Suppressor macrophage treated with lipopolysaccharide for 4 hours (primary cell): Measurements from ENCODE around the gene MRTFA.

Source experiments
- DNase-seq: peaks from one replicate; pipeline ENCODE4 v3.0.0-alpha.2; 2020

Gene MRTFA

GRCh38 chr22:40484906-40485669, 151.4 kb downstream of the MRTFA start:
- no peak for DNase-seq

GRCh38 chr22:40482886-40483285, 153.6 kb downstream of the MRTFA start:
- no peak for DNase-seq

- no peak for DNase-seq
These were observed 154.1 kb downstream of the MRTFA start for GRCh38 chr22:40482391-40482790.

- no peak for DNase-seq
These were observed 155.5 kb downstream of the MRTFA start for GRCh38 chr22:40480996-40481395.

GRCh38 chr22:40479887-40480538, 156.5 kb downstream of the MRTFA start:
- DNase-seq, result peak; percentile 66

- DNase-seq, result no peak
These were observed 157.3 kb downstream of the MRTFA start for GRCh38 chr22:40479126-40479800.

- DNase-seq, result peak; percentile 21
These were observed 158.0 kb downstream of the MRTFA start for GRCh38 chr22:40478338-40479125.

GRCh38 chr22:40477683-40478337, 158.7 kb downstream of the MRTFA start:
- DNase-seq, result peak; percentile 37

- no peak for DNase-seq
These were observed 160.2 kb downstream of the MRTFA start for GRCh38 chr22:40476341-40476740.

- no peak for DNase-seq
These were observed 162.8 kb downstream of the MRTFA start for GRCh38 chr22:40473703-40474102.

GRCh38 chr22:40472579-40472978, 163.9 kb downstream of the MRTFA start:
- DNase-seq, result no peak

- DNase-seq, result no peak
These were observed 164.5 kb downstream of the MRTFA start for GRCh38 chr22:40472051-40472450.

GRCh38 chr22:40469181-40469580, 167.3 kb downstream of the MRTFA start:
- no peak for DNase-seq

GRCh38 chr22:40468616-40469015, 167.9 kb downstream of the MRTFA start:
- no peak for DNase-seq

GRCh38 chr22:40466976-40467375, 169.5 kb downstream of the MRTFA start:
- no peak for DNase-seq

- peak; percentile 41 for DNase-seq
These were observed 172.8 kb downstream of the MRTFA start for GRCh38 chr22:40463683-40464082.

- DNase-seq, result peak; percentile 76
These were observed 173.4 kb downstream of the MRTFA start for GRCh38 chr22:40463017-40463631.

- peak; percentile 65 for DNase-seq
These were observed 174.1 kb downstream of the MRTFA start for GRCh38 chr22:40462195-40462984.

- DNase-seq, result no peak
These were observed 182.8 kb downstream of the MRTFA start for GRCh38 chr22:40453671-40454070.

GRCh38 chr22:40452730-40453487, 183.6 kb downstream of the MRTFA start:
- DNase-seq, result no peak
